ENCODE data around the gene KIF16B. TPM values are rescaled to one million over a fixed set of nuclear protein-coding genes. Genes with fewer than 3 reads are reported as not detected.

Gene KIF16B
- total and polyA plus RNA-seq, 2 donors (not counting 3 experiments of a cell fraction or from before 2014, with no cell fraction given), result 2.9 to 8.8 TPM

- Histone ChIP-seq H3K9me1 (replicated peaks; ENCODE audit: control insufficient read depth, extremely low read depth, insufficient read depth, low read length) (no peaks in the 10 kb centered on the region), H3K27ac (ENCODE audit: insufficient read depth, low read depth, low read length) (no peak overlapping the region), H3K9ac (replicated peaks; ENCODE audit: extremely low read depth, insufficient read depth, low read length) (no peak overlapping the region), H3K9me3 (replicated peaks; ENCODE audit: control insufficient read depth, insufficient read depth, low read length) (no peaks in the 10 kb centered on the region), H4K20me1 (replicated peaks; ENCODE audit: control insufficient read depth, extremely low read depth, insufficient read depth, low read length) (no peaks in the 10 kb centered on the region), H3K36me3 (ENCODE audit: control insufficient read depth in 2 of 2, extremely low read depth in 1 of 2, insufficient read depth in 2 of 2, low read length in 2 of 2) (no peaks in the 10 kb centered on the region), H3K27me3 (ENCODE audit: control insufficient read depth in 2 of 2, insufficient read depth in 2 of 2, low read length in 2 of 2) (no peaks in the 10 kb centered on the region), H3K4me1 (ENCODE audit: control insufficient read depth, extremely low read depth, insufficient read depth, low read length) (no peaks in the 10 kb centered on the region), H3K4me2 (ENCODE audit: insufficient read depth, low read length) (no peak overlapping the region), H3K79me2 (ENCODE audit: control insufficient read depth, insufficient read depth, low read length) (no peaks in the 10 kb centered on the region), H3K4me3 (replicated peaks in 1 of 3; ENCODE audit: insufficient read depth in 1 of 3, low read depth in 1 of 3, low read length in 3 of 3) (no peak overlapping the region), H2AFZ (ENCODE audit: low read depth, low read length) (no peak overlapping the region)
- intact Hi-C loops (cut with micrococcal nuclease) (no loop called here), dilution Hi-C loops (cut with MboI; ENCODE audit: extremely low pct_ligation_motif_present, low sequenced_read_pairs) (no loop called here)
- POLR2A ChIA-PET, result no interaction called here
- FAIRE-seq (no peak), DNase-seq (ENCODE audit: low read depth, low spot score) (no peak)
- CTCF ChIA-PET, result no interaction called here
- no TSS peak for BruUV-seq (replicated peaks)
- TF ChIP-seq JUN (IDR thresholded peaks at IDR 0.05; ENCODE audit: borderline replicate concordance, insufficient read depth, insufficient read length, low read depth) (no peak), GATA2 (IDR thresholded peaks at IDR 0.05; ENCODE audit: insufficient read depth, insufficient read length, low read depth, low read length) (no peak), POLR2A (IDR thresholded peaks at IDR 0.05; ENCODE audit: low read depth, low read length) (no peak), CTCF (IDR thresholded peaks at IDR 0.05; ENCODE audit: extremely low read depth in 1 of 2, insufficient read depth in 1 of 2, low read depth in 1 of 2, low read length in 2 of 2) (no peak), MYC (IDR thresholded peaks at IDR 0.05; ENCODE audit: low read depth, low read length) (no peak), POLR2AphosphoS5 (IDR thresholded peaks at IDR 0.05; ENCODE audit: insufficient read depth, low read depth, low read length) (no peak), EZH2 (IDR thresholded peaks at IDR 0.05; ENCODE audit: borderline replicate concordance, low read depth, low read length, severe bottlenecking) (no peak), FOS (IDR thresholded peaks at IDR 0.05; ENCODE audit: borderline replicate concordance, insufficient read depth, low read length) (no peak), MAX (IDR thresholded peaks at IDR 0.05; ENCODE audit: insufficient read depth, insufficient read length) (no peak)
These were observed 179.4 kb downstream of the KIF16B start for GRCh38 chr20:16393836-16394235.
